SU-DHL-6 (cell line): Measurements from ENCODE around the gene CAPN5.

ENCODE experiments used
- H2AFZ ChIP-seq: fragments of 200-600 bp; sonication (generic); 2 replicates; pipeline ENCODE4 v1.6.1; 2014; ENCODE audit warnings: low read depth, mild to moderate bottlenecking, moderate library complexity, mixed read lengths, antibody characterized with exemption, low read length; ENCODE audit not compliant: severe bottlenecking
- H3F3A ChIP-seq: fragments of 200-600 bp; shearing (Covaris generic); 2 replicates; pipeline ENCODE4 v1.6.0; 2016; ENCODE audit warnings: antibody characterized with exemption, mild to moderate bottlenecking; ENCODE audit not compliant: insufficient read depth
- H3K27ac ChIP-seq: fragments of 200-600 bp; sonication (generic); 2 replicates; pipeline ENCODE4 v1.5.1; 2016; ENCODE audit warnings: low read depth, mild to moderate bottlenecking, low read length, moderate library complexity, mixed read lengths
- H3K27me3 ChIP-seq: fragments of 200-600 bp; sonication (generic), shearing (Covaris generic); 2 replicates; pipeline ENCODE4 v1.6.0; 2014; ENCODE audit warnings: mild to moderate bottlenecking, low read length
- H3K36me3 ChIP-seq: fragments of 200-600 bp; sonication (generic); 2 replicates; pipeline ENCODE4 v1.6.1; 2014; ENCODE audit warnings: mild to moderate bottlenecking, low read length, mixed read lengths
- H3K4me2 ChIP-seq: fragments of 300-600, 200-600 bp; shearing (Covaris generic), sonication (generic); 2 replicates; pipeline ENCODE4 v1.6.0; 2014; ENCODE audit warnings: low read length, low read depth, mild to moderate bottlenecking; ENCODE audit not compliant: poor library complexity, severe bottlenecking
- H3K4me3 ChIP-seq: fragments of 200-600 bp; sonication (generic); 2 replicates; pipeline ENCODE4 v1.5.1; 2014; ENCODE audit warnings: antibody characterized with exemption, low read length, mild to moderate bottlenecking, mixed read lengths; ENCODE audit not compliant: insufficient read depth, poor library complexity, severe bottlenecking
- H3K79me2 ChIP-seq: fragments of 200-600 bp; sonication (generic); 2 replicates; pipeline ENCODE4 v1.6.1; 2014; ENCODE audit warnings: mild to moderate bottlenecking, low read length, moderate library complexity; ENCODE audit not compliant: insufficient read depth
- H3K9ac ChIP-seq: fragments of 200-600 bp; sonication (generic); 2 replicates; pipeline ENCODE4 v1.7.0; 2014; ENCODE audit warnings: mild to moderate bottlenecking, low read length
- H3K9me2 ChIP-seq: fragments of 200-600 bp; sonication (generic); replicated peaks from 2 replicates; pipeline ENCODE4 v1.6.1; 2014; ENCODE audit warnings: low read length; ENCODE audit not compliant: insufficient read depth
- H3K9me3 ChIP-seq: fragments of 200-600 bp; sonication (generic); 2 replicates; pipeline ENCODE4 v1.6.1; 2014; ENCODE audit warnings: low read length, mixed read lengths; ENCODE audit not compliant: insufficient read depth
- H4K20me1 ChIP-seq: fragments of 200-600 bp; sonication (generic); 2 replicates; pipeline ENCODE4 v1.6.1; 2014; ENCODE audit warnings: low read depth, mild to moderate bottlenecking, antibody characterized with exemption, low read length, moderate library complexity, mixed read lengths
- EZH2phosphoT487 ChIP-seq: fragments of 200-600 bp; sonication (generic), shearing (Covaris generic); conservative IDR thresholded peaks from 2 replicates; pipeline ENCODE4 v1.6.1; 2018; ENCODE audit warnings: mild to moderate bottlenecking, antibody characterized with exemption, low read length, moderate library complexity, mixed read lengths
- TF ChIP-seq, protein P1 (sequence below): fragments of 200-600 bp; sonication (generic); IDR thresholded peaks from one replicate; pipeline ENCODE4 v1.5.1; 2017; ENCODE audit warnings: antibody characterized with exemption, mild to moderate bottlenecking, low read length, moderate library complexity; ENCODE audit not compliant: insufficient read depth, poor library complexity, severe bottlenecking

CAPN5 gene

DNA sequence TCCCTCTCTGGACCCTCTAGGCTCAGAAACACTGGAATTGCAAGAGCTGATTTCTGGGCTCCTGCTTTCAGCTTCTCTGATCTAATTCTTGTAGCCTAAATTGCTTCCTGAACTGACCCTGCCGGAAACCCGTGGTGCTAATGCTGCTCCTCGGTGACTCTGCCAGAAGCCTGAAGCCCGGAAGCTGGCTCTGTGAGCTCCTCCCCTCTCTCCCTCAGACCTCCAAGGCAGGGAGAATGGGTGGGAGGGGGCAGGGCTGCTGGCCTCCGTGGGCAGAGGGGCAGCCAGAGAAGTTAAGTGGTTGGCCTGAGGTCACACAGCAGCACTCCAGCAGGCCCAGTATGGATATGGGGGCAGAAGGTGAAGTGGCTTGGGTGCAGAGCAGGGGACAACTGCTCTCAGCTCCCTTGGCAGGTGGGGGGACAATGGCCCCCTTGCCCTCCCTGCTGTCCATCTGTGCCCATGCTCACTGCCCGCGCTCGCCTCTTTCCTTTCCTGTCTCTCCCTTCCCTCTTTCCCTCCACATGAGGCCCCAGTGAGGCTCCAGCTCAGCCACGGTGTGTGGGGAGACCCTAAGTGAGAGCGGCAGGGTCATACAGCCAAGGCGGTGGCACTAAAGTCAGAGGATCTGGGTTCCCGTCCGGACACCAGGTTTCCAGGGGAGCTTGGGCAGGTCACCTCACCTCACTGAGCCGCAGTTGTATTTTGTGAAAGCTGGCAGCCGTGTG, 16.2 kb downstream of the CAPN5 start:
- H3K79me2 ChIP-seq, result no peaks in the 10 kb centered on the region
- H3K4me2 ChIP-seq, result no peak overlapping the region
- H2AFZ ChIP-seq, result peak overlapping the region; percentile 29
- no peaks in the 10 kb centered on the region for H3K27me3 ChIP-seq
- H3K9ac ChIP-seq, result no peak overlapping the region
- H3K36me3 ChIP-seq, result no peaks in the 10 kb centered on the region
- H3K9me2 ChIP-seq, result no peaks in the 10 kb centered on the region
- no peak overlapping the region for H3K4me3 ChIP-seq
- H4K20me1 ChIP-seq, result no peaks in the 10 kb centered on the region
- no peak for TF ChIP-seq EZH2phosphoT487
- TF ChIP-seq, protein P1, sequence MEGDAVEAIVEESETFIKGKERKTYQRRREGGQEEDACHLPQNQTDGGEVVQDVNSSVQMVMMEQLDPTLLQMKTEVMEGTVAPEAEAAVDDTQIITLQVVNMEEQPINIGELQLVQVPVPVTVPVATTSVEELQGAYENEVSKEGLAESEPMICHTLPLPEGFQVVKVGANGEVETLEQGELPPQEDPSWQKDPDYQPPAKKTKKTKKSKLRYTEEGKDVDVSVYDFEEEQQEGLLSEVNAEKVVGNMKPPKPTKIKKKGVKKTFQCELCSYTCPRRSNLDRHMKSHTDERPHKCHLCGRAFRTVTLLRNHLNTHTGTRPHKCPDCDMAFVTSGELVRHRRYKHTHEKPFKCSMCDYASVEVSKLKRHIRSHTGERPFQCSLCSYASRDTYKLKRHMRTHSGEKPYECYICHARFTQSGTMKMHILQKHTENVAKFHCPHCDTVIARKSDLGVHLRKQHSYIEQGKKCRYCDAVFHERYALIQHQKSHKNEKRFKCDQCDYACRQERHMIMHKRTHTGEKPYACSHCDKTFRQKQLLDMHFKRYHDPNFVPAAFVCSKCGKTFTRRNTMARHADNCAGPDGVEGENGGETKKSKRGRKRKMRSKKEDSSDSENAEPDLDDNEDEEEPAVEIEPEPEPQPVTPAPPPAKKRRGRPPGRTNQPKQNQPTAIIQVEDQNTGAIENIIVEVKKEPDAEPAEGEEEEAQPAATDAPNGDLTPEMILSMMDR, result no peak
- H3F3A ChIP-seq, result no peaks in the 10 kb centered on the region
- H3K27ac ChIP-seq, result no peak overlapping the region
- H3K9me3 ChIP-seq, result no peaks in the 10 kb centered on the region

DNA sequence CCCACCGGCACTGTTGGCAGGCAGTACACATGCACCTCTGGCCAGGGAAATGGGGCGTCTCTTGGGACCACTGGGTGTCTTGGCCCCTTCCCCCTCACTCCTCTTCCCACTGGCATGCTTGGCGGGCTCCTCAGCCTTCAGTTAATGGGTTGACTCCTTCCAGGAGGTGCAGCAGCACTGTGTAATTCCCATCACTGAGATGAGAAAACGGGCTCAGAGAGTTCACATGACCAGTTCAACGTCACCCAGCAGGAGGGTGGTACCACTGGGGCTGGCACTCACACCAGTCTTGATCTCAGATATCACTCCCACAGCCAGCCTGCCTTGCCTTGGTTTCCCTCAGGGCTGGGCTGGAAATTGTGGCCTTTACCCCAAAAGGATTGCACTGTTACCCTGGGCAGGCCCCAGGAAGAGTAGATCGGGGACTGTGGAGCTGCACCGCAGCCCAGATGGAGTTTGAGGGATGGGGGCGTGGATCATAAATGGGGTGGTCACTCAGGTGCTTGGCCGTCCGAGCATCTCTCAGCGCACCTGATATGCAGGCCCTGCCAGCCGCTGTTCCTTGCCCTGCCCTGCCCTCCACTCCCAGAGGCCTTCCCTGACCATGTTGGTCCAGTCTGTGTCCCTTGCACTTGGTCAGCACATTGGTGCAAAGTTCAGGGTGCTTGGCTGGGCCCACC, 16.9 kb downstream of the CAPN5 start:
- TF ChIP-seq, protein P1, result no peak
- TF ChIP-seq EZH2phosphoT487, result no peak
- Histone ChIP-seq H3F3A (no peaks in the 10 kb centered on the region), H3K4me2 (no peak overlapping the region)

DNA sequence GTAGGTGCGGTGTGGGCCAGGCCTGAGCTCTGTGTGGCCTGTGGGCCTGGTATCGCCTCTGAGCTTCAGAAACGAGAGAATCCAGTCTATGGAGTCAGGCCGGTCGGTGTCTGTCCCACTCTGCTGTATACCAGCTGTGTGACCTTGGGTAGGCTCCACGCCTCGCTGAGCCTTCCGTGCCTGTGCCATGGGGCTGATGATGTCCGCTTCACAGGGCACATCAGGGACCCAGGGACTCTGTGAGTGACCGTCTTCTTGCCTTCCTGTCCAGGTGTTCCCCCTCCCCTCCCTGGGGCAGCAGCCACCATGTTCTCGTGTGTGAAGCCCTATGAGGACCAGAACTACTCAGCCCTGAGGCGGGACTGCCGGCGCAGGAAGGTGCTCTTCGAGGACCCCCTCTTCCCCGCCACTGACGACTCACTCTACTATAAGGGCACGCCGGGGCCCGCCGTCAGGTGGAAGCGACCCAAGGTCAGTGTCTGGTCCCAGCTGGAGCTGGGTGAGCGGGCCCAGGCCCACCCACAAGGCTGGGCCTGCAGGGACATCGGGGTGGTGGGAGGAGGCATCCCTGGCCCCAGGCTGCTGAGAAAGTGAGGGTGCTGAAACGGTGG, 17.9 kb downstream of the CAPN5 start:
- Histone ChIP-seq H3K4me2 (no peak overlapping the region), H3K27ac (no peak overlapping the region), H3K27me3 (no peaks in the 10 kb centered on the region), H2AFZ (no peak overlapping the region), H3K9ac (no peak overlapping the region), H3K9me2 (no peaks in the 10 kb centered on the region), H3K36me3 (no peaks in the 10 kb centered on the region), H3F3A (no peaks in the 10 kb centered on the region), H4K20me1 (no peaks in the 10 kb centered on the region), H3K4me3 (no peak overlapping the region), H3K79me2 (no peaks in the 10 kb centered on the region), H3K9me3 (no peaks in the 10 kb centered on the region)
- TF ChIP-seq, protein P1, result no peak
- TF ChIP-seq EZH2phosphoT487, result no peak

More for the DNA sequence above, 16.9 kb downstream of the CAPN5 start:
- Histone ChIP-seq H3K4me3 (no peak overlapping the region), H3K79me2 (no peaks in the 10 kb centered on the region), H3K9me3 (no peaks in the 10 kb centered on the region), H3K9me2 (no peaks in the 10 kb centered on the region), H3K27me3 (no peaks in the 10 kb centered on the region), H2AFZ (no peak overlapping the region), H4K20me1 (no peaks in the 10 kb centered on the region), H3K9ac (no peak overlapping the region), H3K27ac (no peak overlapping the region), H3K36me3 (no peaks in the 10 kb centered on the region)
